Measurements from ENCODE around the gene AUP1.

- no peak for TF ChIP-seq CTCF (IDR thresholded peaks at IDR 0.05)
- no peak for TF ChIP-seq POLR2A (IDR thresholded peaks at IDR 0.05)
Observed at GRCh38 chr2:74502147-74502719, 27.3 kb downstream of the AUP1 start.

All from esophagus squamous epithelium (tissue), 4 donors.